GOT3 (cell line): ENCODE data around the gene RGS10.

Source experiments
- DNase-seq: peaks from one replicate; lab custom pipeline; 2025; ENCODE audit warnings: mixed read lengths; lab: John Stamatoyannopoulos, UW

RGS10 gene

GRCh38 chr10:119497243-119497642, 45.3 kb downstream of the RGS10 start:
- DNase-seq, result no peak

- DNase-seq, result no peak
Measured at GRCh38 chr10:119496273-119496672, 46.2 kb downstream of the RGS10 start.

GRCh38 chr10:119495545-119495944, 47.0 kb downstream of the RGS10 start:
- no peak for DNase-seq

GRCh38 chr10:119495021-119495505, 47.5 kb downstream of the RGS10 start:
- DNase-seq, result no peak

GRCh38 chr10:119494236-119495020, 48.1 kb downstream of the RGS10 start:
- no peak for DNase-seq

- DNase-seq, result no peak
Measured at GRCh38 chr10:119493155-119493554, 49.4 kb downstream of the RGS10 start.

- DNase-seq, result no peak
Measured at GRCh38 chr10:119491966-119492757, 50.4 kb downstream of the RGS10 start.

- DNase-seq, result no peak
Measured at GRCh38 chr10:119489991-119490326, 52.6 kb downstream of the RGS10 start.

- no peak for DNase-seq
Measured at GRCh38 chr10:119488675-119489074, 53.8 kb downstream of the RGS10 start.

- no peak for DNase-seq
Measured at GRCh38 chr10:119483839-119484238, 58.7 kb downstream of the RGS10 start.

GRCh38 chr10:119483001-119483400, 59.5 kb downstream of the RGS10 start:
- DNase-seq, result no peak

- no peak for DNase-seq
Measured at GRCh38 chr10:119481781-119482426, 60.6 kb downstream of the RGS10 start.

GRCh38 chr10:119480667-119481066, 61.9 kb downstream of the RGS10 start:
- DNase-seq, result no peak

GRCh38 chr10:119479532-119479931, 63.0 kb downstream of the RGS10 start:
- DNase-seq, result no peak

- DNase-seq, result no peak
Measured at GRCh38 chr10:119478811-119479341, 63.6 kb downstream of the RGS10 start.

- no peak for DNase-seq
Measured at GRCh38 chr10:119478111-119478802, 64.3 kb downstream of the RGS10 start.

GRCh38 chr10:119477444-119477843, 65.1 kb downstream of the RGS10 start:
- DNase-seq, result no peak

GRCh38 chr10:119474606-119475005, 67.9 kb downstream of the RGS10 start:
- no peak for DNase-seq

- no peak for DNase-seq
Measured at GRCh38 chr10:119473771-119474170, 68.7 kb downstream of the RGS10 start.

- no peak for DNase-seq
Measured at GRCh38 chr10:119470920-119471702, 71.4 kb downstream of the RGS10 start.

GRCh38 chr10:119469846-119470245, 72.7 kb downstream of the RGS10 start:
- no peak for DNase-seq
